Endothelial cell of umbilical vein (primary cell): ENCODE measurements around the gene MEGF11. TPM values are rescaled to one million over a fixed set of nuclear protein-coding genes. Genes with fewer than 3 reads are reported as not detected.

Experiments
- BruUV-seq: library from RNA; stranded (reverse); fragments of 400-500 nt; replicated peaks from 2 replicates; lab custom pipeline; 2021; lab: Mats Ljungman, UMichigan
- CTCF ChIA-PET: fragments of 300-600, 350-600 bp; sonication (Branson Sonifier 250); formaldehyde crosslinking; loops from one replicate; lab custom pipeline; 2021; ENCODE audit warnings: antibody characterized with exemption, inconsistent platforms; lab: Charles Lee
- POLR2A ChIA-PET: fragments of 300-600, 350-600 bp; sonication (Branson Sonifier 250); formaldehyde crosslinking; loops from one replicate; lab custom pipeline; 2021; ENCODE audit warnings: antibody characterized with exemption, inconsistent platforms; lab: Charles Lee
- DNase-seq: peaks from one replicate; pipeline ENCODE4 v3.0.0-alpha.2; 2011; ENCODE audit warnings: low read depth, low spot score
- FAIRE-seq: peaks from 2 replicates; lab custom pipeline; 2011; peaks lifted over from hg19 to GRCh38; lab: Jason Lieb, UNC
- H2AFZ ChIP-seq: 2 replicates; pipeline ENCODE4 v1.6.0; 2012; ENCODE audit warnings: low read depth, low read length, control low read depth, inconsistent platforms
- H3K27ac ChIP-seq: 2 replicates; pipeline ENCODE4 v1.5.1; 2011; ENCODE audit warnings: low read depth, mild to moderate bottlenecking, control low read depth, low read length, moderate library complexity; ENCODE audit not compliant: insufficient read depth
- H3K27me3 ChIP-seq, 2 experiments: 2 replicates each; pipeline versions ENCODE4 v1.6.0 to v1.6.1; 2011; ENCODE audit warnings: low read length in 2 of 2, mixed read lengths in 1 of 2; ENCODE audit not compliant: control insufficient read depth in 2 of 2, insufficient read depth in 2 of 2
- H3K36me3 ChIP-seq, 2 experiments: 2 replicates in 1 of 2; 3 replicates in 1 of 2; pipeline ENCODE4 v1.5.1; 2011; ENCODE audit warnings: low read length in 2 of 2, mild to moderate bottlenecking in 1 of 2, moderate library complexity in 1 of 2; ENCODE audit not compliant: control insufficient read depth in 2 of 2, insufficient read depth in 2 of 2; ENCODE audit errors: extremely low read depth in 1 of 2
- H3K4me1 ChIP-seq: 3 replicates; pipeline ENCODE4 v1.5.1; 2011; ENCODE audit warnings: mild to moderate bottlenecking, low read length; ENCODE audit not compliant: control insufficient read depth, insufficient read depth; ENCODE audit errors: extremely low read depth
- H3K4me2 ChIP-seq: 2 replicates; pipeline ENCODE4 v1.6.1; 2011; ENCODE audit warnings: low read length, control low read depth, mixed read lengths; ENCODE audit not compliant: insufficient read depth
- H3K4me3 ChIP-seq, 3 experiments: fragments of 200-600 bp in 1 of 3; sonication (generic), shearing (Covaris generic) in 1 of 3; replicated peaks in 1 of 3; 2 replicates each; pipeline ENCODE4 v1.5.1; 2011 to 2016; ENCODE audit warnings: control low read depth in 3 of 3, low read length in 3 of 3, mild to moderate bottlenecking in 2 of 3, inconsistent platforms in 1 of 3, low read depth in 1 of 3, moderate library complexity in 1 of 3; ENCODE audit not compliant: insufficient read depth in 1 of 3
- H3K79me2 ChIP-seq: 2 replicates; pipeline ENCODE4 v1.6.0; 2012; ENCODE audit warnings: low read length, inconsistent platforms; ENCODE audit not compliant: control insufficient read depth, insufficient read depth
- H3K9ac ChIP-seq: replicated peaks from 2 replicates; pipeline ENCODE3; 2011; ENCODE audit warnings: low read length, control low read depth; ENCODE audit not compliant: insufficient read depth; ENCODE audit errors: extremely low read depth
- H3K9me1 ChIP-seq: replicated peaks from 3 replicates; pipeline ENCODE4 v1.6.0; 2011; ENCODE audit warnings: mild to moderate bottlenecking, low read length; ENCODE audit not compliant: control insufficient read depth, insufficient read depth; ENCODE audit errors: extremely low read depth
- H3K9me3 ChIP-seq: replicated peaks from 2 replicates; pipeline ENCODE4 v1.5.1; 2012; ENCODE audit warnings: low read length, inconsistent platforms; ENCODE audit not compliant: control insufficient read depth, insufficient read depth
- H4K20me1 ChIP-seq: replicated peaks from 2 replicates; pipeline ENCODE3; 2011; ENCODE audit warnings: mild to moderate bottlenecking, low read length; ENCODE audit not compliant: control insufficient read depth, insufficient read depth; ENCODE audit errors: extremely low read depth
- EZH2 ChIP-seq: IDR thresholded peaks from 2 replicates; pipeline ENCODE4 v1.6.1; 2012; ENCODE audit warnings: borderline replicate concordance, low read depth, mild to moderate bottlenecking, moderate library complexity, low read length, inconsistent platforms; ENCODE audit not compliant: severe bottlenecking
- FOS ChIP-seq: IDR thresholded peaks from 2 replicates; pipeline ENCODE4 v1.6.1; 2011; ENCODE audit warnings: mild to moderate bottlenecking, low read length, moderate library complexity, borderline replicate concordance; ENCODE audit not compliant: insufficient read depth
- GATA2 ChIP-seq: IDR thresholded peaks from 2 replicates; pipeline ENCODE4 v1.7.0; 2011; ENCODE audit warnings: low read depth, mild to moderate bottlenecking, moderate library complexity, mixed read lengths, low read length; ENCODE audit not compliant: insufficient read length, insufficient read depth
- JUN ChIP-seq: IDR thresholded peaks from 2 replicates; pipeline ENCODE4 v1.6.1; 2011; ENCODE audit warnings: borderline replicate concordance, low read depth; ENCODE audit not compliant: insufficient read length, insufficient read depth
- MYC ChIP-seq: IDR thresholded peaks from one replicate; pipeline ENCODE4 v1.6.1; 2011; ENCODE audit warnings: mild to moderate bottlenecking, low read depth, low read length
- POLR2A ChIP-seq: IDR thresholded peaks from 2 replicates; pipeline ENCODE4 v1.6.1; 2012; ENCODE audit warnings: low read depth, mild to moderate bottlenecking, control low read depth, low read length
- POLR2AphosphoS5 ChIP-seq: IDR thresholded peaks from 2 replicates; pipeline ENCODE4 v1.6.1; 2012; ENCODE audit warnings: low read depth, mild to moderate bottlenecking, control low read depth, low read length, moderate library complexity; ENCODE audit not compliant: insufficient read depth
- dilution Hi-C: fragments of 300-500 bp; cut with MboI; formaldehyde crosslinking; loops from one replicate; pipeline ENCODE4 v1.15.0; 2019; ENCODE audit warnings: low sequenced_read_pairs; ENCODE audit not compliant: extremely low pct_ligation_motif_present
- intact Hi-C: fragments of 100-400 bp; cut with micrococcal nuclease; formaldehyde crosslinking; loops from one replicate; pipeline ENCODE4 v1.10.0; 2022
- polyA plus RNA-seq, 4 experiments: library from polyadenylated mRNA; depleted of rRNA in 3 of 4; stranded (reverse) in 3 of 4; unstranded in 1 of 4; fragments of >200 nt; gene quantifications; 2 replicates each; pipeline versions ENCODE4 v1.2.1 to v1.2.3, GENCODE V29; 2011 to 2012; ENCODE audit warnings: missing spikeins in 1 of 4
- total RNA-seq: library from RNA; stranded (reverse); gene quantifications from 2 replicates; pipeline ENCODE4 v1.2.3, GENCODE V29; 2021
- TF ChIP-seq, protein P1 (sequence below): IDR thresholded peaks from 2 replicates; pipeline ENCODE4 v1.6.1; 2011; ENCODE audit not compliant: insufficient read depth, insufficient read length
- TF ChIP-seq, protein P2 (sequence below), 2 donors: IDR thresholded peaks; 1 replicate in 1 of 2; 2 replicates in 1 of 2; pipeline ENCODE4 v1.5.1; 2011; ENCODE audit warnings: low read length in 2 of 2, mild to moderate bottlenecking in 2 of 2, moderate library complexity in 2 of 2, control low read depth in 1 of 2, inconsistent platforms in 1 of 2, low read depth in 1 of 2; ENCODE audit not compliant: insufficient read depth in 1 of 2; ENCODE audit errors: extremely low read depth in 1 of 2

The MEGF11 gene
- total and polyA plus RNA-seq, 2 donors (not counting 3 experiments of a cell fraction or from before 2014, with no cell fraction given), result not detected

DNA sequence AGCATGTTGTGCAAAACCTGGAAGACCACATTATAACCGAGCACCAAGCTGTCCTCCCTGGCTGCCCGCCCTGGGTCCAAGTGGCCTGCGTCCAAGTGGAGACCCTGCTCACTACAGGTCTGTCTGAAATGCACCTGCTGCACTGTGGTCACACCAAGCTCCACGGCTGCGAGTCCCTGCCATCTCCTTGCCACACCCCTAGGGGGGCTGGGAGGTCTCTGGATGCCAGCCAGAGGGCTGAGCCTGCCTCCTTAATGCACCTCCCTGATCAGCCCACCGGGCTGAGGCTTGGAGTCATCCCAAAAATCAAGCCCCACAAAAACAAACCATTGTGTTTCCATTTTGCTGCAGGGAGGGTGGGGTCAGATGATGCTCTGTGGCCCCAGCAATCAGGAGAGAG, 187.1 kb downstream of the MEGF11 start:
- no peaks in the 10 kb centered on the region for H3K79me2 ChIP-seq
- H3K4me3 ChIP-seq, result no peak overlapping the region
- dilution Hi-C loops (no loop called here), intact Hi-C loops (no loop called here)
- peaks cover 0 to 2% of the 10 kb centered on the region in 2 experiments for H3K27me3 ChIP-seq
- H3K36me3 ChIP-seq, result no peaks in the 10 kb centered on the region
- H3K27ac ChIP-seq, result no peak overlapping the region
- no peaks in the 10 kb centered on the region for H3K4me1 ChIP-seq
- no peak for TF ChIP-seq GATA2
- no peak for TF ChIP-seq MYC
- no peak for TF ChIP-seq POLR2AphosphoS5
- TF ChIP-seq, protein P1, sequence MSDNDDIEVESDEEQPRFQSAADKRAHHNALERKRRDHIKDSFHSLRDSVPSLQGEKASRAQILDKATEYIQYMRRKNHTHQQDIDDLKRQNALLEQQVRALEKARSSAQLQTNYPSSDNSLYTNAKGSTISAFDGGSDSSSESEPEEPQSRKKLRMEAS, result no peak
- no peak for TF ChIP-seq POLR2A
- TF ChIP-seq EZH2, result no peak
- no peak for TF ChIP-seq JUN
- TF ChIP-seq, protein P2, sequence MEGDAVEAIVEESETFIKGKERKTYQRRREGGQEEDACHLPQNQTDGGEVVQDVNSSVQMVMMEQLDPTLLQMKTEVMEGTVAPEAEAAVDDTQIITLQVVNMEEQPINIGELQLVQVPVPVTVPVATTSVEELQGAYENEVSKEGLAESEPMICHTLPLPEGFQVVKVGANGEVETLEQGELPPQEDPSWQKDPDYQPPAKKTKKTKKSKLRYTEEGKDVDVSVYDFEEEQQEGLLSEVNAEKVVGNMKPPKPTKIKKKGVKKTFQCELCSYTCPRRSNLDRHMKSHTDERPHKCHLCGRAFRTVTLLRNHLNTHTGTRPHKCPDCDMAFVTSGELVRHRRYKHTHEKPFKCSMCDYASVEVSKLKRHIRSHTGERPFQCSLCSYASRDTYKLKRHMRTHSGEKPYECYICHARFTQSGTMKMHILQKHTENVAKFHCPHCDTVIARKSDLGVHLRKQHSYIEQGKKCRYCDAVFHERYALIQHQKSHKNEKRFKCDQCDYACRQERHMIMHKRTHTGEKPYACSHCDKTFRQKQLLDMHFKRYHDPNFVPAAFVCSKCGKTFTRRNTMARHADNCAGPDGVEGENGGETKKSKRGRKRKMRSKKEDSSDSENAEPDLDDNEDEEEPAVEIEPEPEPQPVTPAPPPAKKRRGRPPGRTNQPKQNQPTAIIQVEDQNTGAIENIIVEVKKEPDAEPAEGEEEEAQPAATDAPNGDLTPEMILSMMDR (IDR thresholded peaks at IDR 0.05; ENCODE audit: extremely low read depth in 1 of 2, insufficient read depth in 1 of 2, low read depth in 1 of 2, low read length in 2 of 2), result no peak
- TF ChIP-seq FOS, result no peak
- FAIRE-seq (no peak), DNase-seq (no peak)
- no peak overlapping the region for H3K4me2 ChIP-seq
- BruUV-seq, result no TSS peak
- POLR2A ChIA-PET, result no interaction called here
- H4K20me1 ChIP-seq, result no peaks in the 10 kb centered on the region
- CTCF ChIA-PET, result interaction anchor here (1.4 kb wide), 1 partner anchor 8 kb away, joined by 3 read pairs; no protein-coding TSS in a partner anchor
- H2AFZ ChIP-seq, result no peak overlapping the region
- H3K9me1 ChIP-seq, result no peaks in the 10 kb centered on the region
- H3K9ac ChIP-seq, result no peak overlapping the region
- no peaks in the 10 kb centered on the region for H3K9me3 ChIP-seq
